Panc1 (cell line): ENCODE data around the gene UBTFL1. TPM values are rescaled to one million over a fixed set of nuclear protein-coding genes. Genes with fewer than 3 reads are reported as not detected.

Experiments used
- ATAC-seq: fragments of 200-7000 bp; cut with Tn5 transposase; 2 replicates; pipeline ENCODE4 v1.9.1; 2020; ENCODE audit warnings: mild to moderate bottlenecking, moderate library complexity
- BruUV-seq: library from RNA; stranded (reverse); fragments of 400-500 nt; replicated peaks from 2 replicates; lab custom pipeline; 2021; lab: Mats Ljungman, UMichigan
- CTCF ChIA-PET: fragments of 300-600 bp; sonication (Branson Sonifier 250); formaldehyde crosslinking; loops from one replicate; lab custom pipeline; 2022; ENCODE audit warnings: antibody characterized with exemption; lab: Charles Lee
- POLR2A ChIA-PET: fragments of 300-600 bp; sonication (Branson Sonifier 250); formaldehyde crosslinking; loops from one replicate; lab custom pipeline; 2022; ENCODE audit warnings: antibody characterized with exemption; lab: Charles Lee
- DNase-seq: peaks from one replicate; pipeline ENCODE4 v3.0.0-alpha.2; 2010; ENCODE audit warnings: low read depth, low spot score
- H3K27ac ChIP-seq: 2 replicates; pipeline ENCODE4 v1.5.1; 2011; ENCODE audit warnings: mild to moderate bottlenecking, low read length, inconsistent platforms
- H3K27me3 ChIP-seq: fragments of 200-500 bp; sonication (Bioruptor generic); 2 replicates; pipeline ENCODE4 v1.6.0; 2014; ENCODE audit warnings: low read length, inconsistent platforms; ENCODE audit not compliant: control insufficient read depth, insufficient read depth
- H3K36me3 ChIP-seq: fragments of 200-500 bp; sonication (Bioruptor generic); 2 replicates; pipeline ENCODE4 v1.5.1; 2014; ENCODE audit warnings: inconsistent platforms, mild to moderate bottlenecking, low read length, moderate library complexity; ENCODE audit not compliant: control insufficient read depth, insufficient read depth
- H3K4me1 ChIP-seq: 2 replicates; pipeline ENCODE4 v1.5.1; 2011; ENCODE audit warnings: inconsistent platforms, mild to moderate bottlenecking, low read length, moderate library complexity; ENCODE audit not compliant: control insufficient read depth, insufficient read depth
- H3K4me3 ChIP-seq, 2 experiments: 2 replicates each; pipeline ENCODE4 v1.5.1; 2011 to 2012; ENCODE audit warnings: low read depth in 2 of 2, low read length in 2 of 2, mild to moderate bottlenecking in 2 of 2, inconsistent platforms in 1 of 2, moderate library complexity in 1 of 2
- H3K9me3 ChIP-seq: fragments of 200-500 bp; sonication (Bioruptor generic); 2 replicates; pipeline ENCODE4 v1.5.1; 2014; ENCODE audit warnings: low read depth, mild to moderate bottlenecking, inconsistent platforms, low read length, moderate library complexity; ENCODE audit not compliant: control insufficient read depth, insufficient read depth
- POLR2AphosphoS5 ChIP-seq: IDR thresholded peaks from 2 replicates; pipeline ENCODE4 v1.6.1; 2012; ENCODE audit warnings: mild to moderate bottlenecking, low read depth, low read length, moderate library complexity
- SIN3A ChIP-seq: IDR thresholded peaks from 2 replicates; pipeline ENCODE4 v1.6.1; 2012; ENCODE audit warnings: low read depth, mild to moderate bottlenecking, low read length, moderate library complexity, borderline replicate concordance; ENCODE audit not compliant: insufficient read depth
- TCF7L2 ChIP-seq: IDR thresholded peaks from 2 replicates; pipeline ENCODE4 v1.6.1; 2011; ENCODE audit warnings: mild to moderate bottlenecking, low read depth, low read length, inconsistent platforms
- in situ Hi-C: cut with HindIII; loops from 2 replicates; pipeline ENCODE4 v1.10.0; 2016; ENCODE audit warnings: low sequenced_read_pairs, low pct_unique_long_range_greater_than_20kb
- intact Hi-C: fragments of 100-400 bp; cut with micrococcal nuclease; formaldehyde crosslinking; loops from one replicate; pipeline ENCODE4 v1.10.0; 2022; ENCODE audit not compliant: unreplicated experiment
- total RNA-seq: library from RNA; stranded (reverse); gene quantifications from one replicate; pipeline ENCODE4 v1.2.1, GENCODE V29; 2021; ENCODE audit not compliant: unreplicated experiment
- TF ChIP-seq, protein P1 (sequence below): fragments of 450-650 bp; IDR thresholded peaks from 2 replicates; pipeline ENCODE4 v1.5.1; 2017; ENCODE audit warnings: mild to moderate bottlenecking
- TF ChIP-seq, protein P2 (sequence below), 2 experiments: IDR thresholded peaks; 2 replicates each; pipeline ENCODE4 v1.6.1; 2011 to 2012; ENCODE audit warnings: low read depth in 2 of 2, control low read depth in 1 of 2, low read length in 1 of 2, mild to moderate bottlenecking in 1 of 2, moderate library complexity in 1 of 2; ENCODE audit not compliant: insufficient read depth in 1 of 2

The UBTFL1 gene
- total RNA-seq, 1 experiment from 2014 or later = not detected

DNA sequence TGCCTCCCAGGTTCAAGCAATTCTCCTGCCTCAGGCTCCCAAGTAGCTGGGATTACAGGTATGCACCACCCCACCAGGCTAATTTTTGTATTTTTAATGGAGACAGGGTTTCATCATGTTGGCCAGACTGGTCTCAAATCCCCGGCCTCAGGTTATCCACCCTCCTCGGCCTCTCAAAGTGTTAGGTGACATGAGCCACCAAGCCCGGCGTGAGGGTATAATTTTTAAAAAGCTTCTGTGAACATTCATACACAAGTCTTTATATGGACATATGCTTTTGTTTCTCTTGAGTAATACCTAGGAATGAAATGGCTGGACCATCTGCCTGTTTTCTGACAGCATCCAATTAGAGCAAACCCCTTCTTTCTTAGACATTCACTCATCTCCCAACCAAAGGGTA is 34.4 kb downstream of the UBTFL1 start:
- Histone ChIP-seq H3K27ac (no peak overlapping the region), H3K9me3 (no peaks in the 10 kb centered on the region), H3K4me1 (no peaks in the 10 kb centered on the region), H3K36me3 (no peaks in the 10 kb centered on the region), H3K27me3 (no peaks in the 10 kb centered on the region), H3K4me3 (no peak overlapping the region)
- DNase-seq (no peak), ATAC-seq (no peak)
- in situ Hi-C loops = no loop called here
- POLR2A ChIA-PET = no interaction called here
- intact Hi-C loops = no loop called here
- CTCF ChIA-PET = no interaction called here
- TF ChIP-seq TCF7L2 (no peak), POLR2AphosphoS5 (no peak), SIN3A (no peak)
- TF ChIP-seq, protein P1, sequence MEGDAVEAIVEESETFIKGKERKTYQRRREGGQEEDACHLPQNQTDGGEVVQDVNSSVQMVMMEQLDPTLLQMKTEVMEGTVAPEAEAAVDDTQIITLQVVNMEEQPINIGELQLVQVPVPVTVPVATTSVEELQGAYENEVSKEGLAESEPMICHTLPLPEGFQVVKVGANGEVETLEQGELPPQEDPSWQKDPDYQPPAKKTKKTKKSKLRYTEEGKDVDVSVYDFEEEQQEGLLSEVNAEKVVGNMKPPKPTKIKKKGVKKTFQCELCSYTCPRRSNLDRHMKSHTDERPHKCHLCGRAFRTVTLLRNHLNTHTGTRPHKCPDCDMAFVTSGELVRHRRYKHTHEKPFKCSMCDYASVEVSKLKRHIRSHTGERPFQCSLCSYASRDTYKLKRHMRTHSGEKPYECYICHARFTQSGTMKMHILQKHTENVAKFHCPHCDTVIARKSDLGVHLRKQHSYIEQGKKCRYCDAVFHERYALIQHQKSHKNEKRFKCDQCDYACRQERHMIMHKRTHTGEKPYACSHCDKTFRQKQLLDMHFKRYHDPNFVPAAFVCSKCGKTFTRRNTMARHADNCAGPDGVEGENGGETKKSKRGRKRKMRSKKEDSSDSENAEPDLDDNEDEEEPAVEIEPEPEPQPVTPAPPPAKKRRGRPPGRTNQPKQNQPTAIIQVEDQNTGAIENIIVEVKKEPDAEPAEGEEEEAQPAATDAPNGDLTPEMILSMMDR = no peak
- TF ChIP-seq, protein P2, sequence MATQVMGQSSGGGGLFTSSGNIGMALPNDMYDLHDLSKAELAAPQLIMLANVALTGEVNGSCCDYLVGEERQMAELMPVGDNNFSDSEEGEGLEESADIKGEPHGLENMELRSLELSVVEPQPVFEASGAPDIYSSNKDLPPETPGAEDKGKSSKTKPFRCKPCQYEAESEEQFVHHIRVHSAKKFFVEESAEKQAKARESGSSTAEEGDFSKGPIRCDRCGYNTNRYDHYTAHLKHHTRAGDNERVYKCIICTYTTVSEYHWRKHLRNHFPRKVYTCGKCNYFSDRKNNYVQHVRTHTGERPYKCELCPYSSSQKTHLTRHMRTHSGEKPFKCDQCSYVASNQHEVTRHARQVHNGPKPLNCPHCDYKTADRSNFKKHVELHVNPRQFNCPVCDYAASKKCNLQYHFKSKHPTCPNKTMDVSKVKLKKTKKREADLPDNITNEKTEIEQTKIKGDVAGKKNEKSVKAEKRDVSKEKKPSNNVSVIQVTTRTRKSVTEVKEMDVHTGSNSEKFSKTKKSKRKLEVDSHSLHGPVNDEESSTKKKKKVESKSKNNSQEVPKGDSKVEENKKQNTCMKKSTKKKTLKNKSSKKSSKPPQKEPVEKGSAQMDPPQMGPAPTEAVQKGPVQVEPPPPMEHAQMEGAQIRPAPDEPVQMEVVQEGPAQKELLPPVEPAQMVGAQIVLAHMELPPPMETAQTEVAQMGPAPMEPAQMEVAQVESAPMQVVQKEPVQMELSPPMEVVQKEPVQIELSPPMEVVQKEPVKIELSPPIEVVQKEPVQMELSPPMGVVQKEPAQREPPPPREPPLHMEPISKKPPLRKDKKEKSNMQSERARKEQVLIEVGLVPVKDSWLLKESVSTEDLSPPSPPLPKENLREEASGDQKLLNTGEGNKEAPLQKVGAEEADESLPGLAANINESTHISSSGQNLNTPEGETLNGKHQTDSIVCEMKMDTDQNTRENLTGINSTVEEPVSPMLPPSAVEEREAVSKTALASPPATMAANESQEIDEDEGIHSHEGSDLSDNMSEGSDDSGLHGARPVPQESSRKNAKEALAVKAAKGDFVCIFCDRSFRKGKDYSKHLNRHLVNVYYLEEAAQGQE (IDR thresholded peaks at IDR 0.05; ENCODE audit: insufficient read depth in 1 of 2, low read depth in 2 of 2, low read length in 1 of 2) = no peak
- no TSS peak for BruUV-seq

DNA sequence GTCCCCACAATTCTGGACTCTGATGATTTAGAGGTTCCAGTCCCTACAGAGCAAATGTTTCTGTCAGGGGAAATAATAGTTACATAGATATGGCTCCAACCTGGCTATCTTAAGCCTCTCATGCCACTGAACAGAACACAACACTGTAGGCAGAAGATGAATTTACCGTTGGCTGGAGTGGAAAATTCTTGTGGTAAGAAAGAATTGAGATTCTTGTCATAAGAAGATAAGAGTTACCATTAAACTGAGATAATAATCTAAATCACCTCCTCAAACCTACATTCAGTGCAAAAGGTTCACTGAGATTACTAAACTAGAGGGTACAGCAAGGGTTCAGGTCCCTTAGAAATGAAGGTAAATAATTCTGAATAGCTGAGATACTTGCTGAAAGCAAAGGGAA is 38.6 kb downstream of the UBTFL1 start:
- POLR2A ChIA-PET = no interaction called here
- no TSS peak for BruUV-seq

More for the DNA sequence above, 38.6 kb downstream of the UBTFL1 start:
- Histone ChIP-seq H3K9me3 (no peaks in the 10 kb centered on the region), H3K4me3 (no peak overlapping the region), H3K4me1 (no peaks in the 10 kb centered on the region), H3K36me3 (no peaks in the 10 kb centered on the region), H3K27ac (no peak overlapping the region), H3K27me3 (no peaks in the 10 kb centered on the region)
- in situ Hi-C loops (no loop called here), intact Hi-C loops (no loop called here)
- ATAC-seq (no peak), DNase-seq (no peak)
- CTCF ChIA-PET = no interaction called here
- TF ChIP-seq, protein P2 (IDR thresholded peaks at IDR 0.05; ENCODE audit: insufficient read depth in 1 of 2, low read depth in 2 of 2, low read length in 1 of 2) = no peak
- TF ChIP-seq, protein P1 = no peak
- no peak for TF ChIP-seq TCF7L2
- TF ChIP-seq SIN3A = no peak
- no peak for TF ChIP-seq POLR2AphosphoS5
